HepG2 (cell line): ENCODE results near the gene ZNF644. TPM values are rescaled to one million over a fixed set of nuclear protein-coding genes. Genes with fewer than 3 reads are reported as not detected.

Experiments used
- ATF6 ChIP-seq: sonication (generic); formaldehyde crosslinking; conservative IDR thresholded peaks from 2 replicates; pipeline ENCODE4 v1.4.0; 2020; ENCODE audit warnings: missing genetic modification reagents
- ATM ChIP-seq: fragments of 450-650 bp; IDR thresholded peaks from 2 replicates; pipeline ENCODE4 v1.7.1; 2017; ENCODE audit warnings: mild to moderate bottlenecking, borderline replicate concordance
- BRD4 ChIP-seq: sonication (generic); formaldehyde crosslinking; IDR thresholded peaks from 2 replicates; pipeline ENCODE4 v1.4.0; 2020; ENCODE audit warnings: missing genetic modification reagents
- ELF4 ChIP-seq: sonication (generic); formaldehyde crosslinking; IDR thresholded peaks from 2 replicates; pipeline ENCODE4 v1.5.0; 2020; ENCODE audit warnings: missing genetic modification reagents, mild to moderate bottlenecking, moderate library complexity, borderline replicate concordance
- ESRRA ChIP-seq: sonication (generic); formaldehyde crosslinking; IDR thresholded peaks from 2 replicates; pipeline ENCODE4 v1.5.1; 2020; ENCODE audit warnings: mild to moderate bottlenecking, low read depth, missing genetic modification reagents
- FOXK1 ChIP-seq: sonication (generic); formaldehyde crosslinking; IDR thresholded peaks from 2 replicates; pipeline ENCODE4 v1.4.0; 2020; ENCODE audit warnings: low read depth, missing genetic modification reagents, borderline replicate concordance
- IKZF5 ChIP-seq: IDR thresholded peaks from 2 replicates; pipeline ENCODE4 v1.6.1; 2018; ENCODE audit warnings: missing genetic modification reagents, mild to moderate bottlenecking, missing compliant biosample characterization
- IRX3 ChIP-seq: sonication (generic); formaldehyde crosslinking; IDR thresholded peaks from 2 replicates; pipeline ENCODE4 v1.8.1; 2023; ENCODE audit warnings: mild to moderate bottlenecking, low read depth, missing genetic modification reagents, borderline replicate concordance
- KAT2B ChIP-seq: fragments of 150-350 bp; IDR thresholded peaks from 2 replicates; pipeline ENCODE4 v1.6.1; 2014; ENCODE audit warnings: low read depth, low read length, borderline replicate concordance
- RAD51 ChIP-seq: fragments of 450-650 bp; IDR thresholded peaks from 2 replicates; pipeline ENCODE4 v1.6.1; 2016; ENCODE audit warnings: borderline replicate concordance
- SRSF9 ChIP-seq: fragments of 200-400 bp; formaldehyde crosslinking; IDR thresholded peaks from 2 replicates; pipeline ENCODE4 v1.6.1; 2018; ENCODE audit warnings: borderline replicate concordance, mild to moderate bottlenecking, low read depth, low read length; ENCODE audit not compliant: insufficient read depth, poor library complexity, severe bottlenecking
- THAP8 ChIP-seq: sonication (generic); formaldehyde crosslinking; IDR thresholded peaks from 2 replicates; pipeline ENCODE4 v1.5.1; 2020; ENCODE audit warnings: missing genetic modification reagents, mild to moderate bottlenecking, borderline replicate concordance
- ZNF343 ChIP-seq: sonication (generic); formaldehyde crosslinking; IDR thresholded peaks from 2 replicates; pipeline ENCODE4 v1.4.0; 2020; ENCODE audit warnings: mild to moderate bottlenecking, missing genetic modification reagents
- ZNF350 ChIP-seq: sonication (generic); formaldehyde crosslinking; IDR thresholded peaks from 2 replicates; pipeline ENCODE4 v1.4.0; 2020; ENCODE audit warnings: mild to moderate bottlenecking, low read depth, missing genetic modification reagents, borderline replicate concordance
- ZNF564 ChIP-seq: sonication (generic); formaldehyde crosslinking; IDR thresholded peaks from 2 replicates; pipeline ENCODE4 v1.8.1; 2023; ENCODE audit warnings: mild to moderate bottlenecking, missing genetic modification reagents
- ZNF879 ChIP-seq: sonication (generic); formaldehyde crosslinking; IDR thresholded peaks from 2 replicates; pipeline ENCODE4 v1.8.1; 2023; ENCODE audit warnings: missing genetic modification reagents
- ZSCAN12 ChIP-seq: sonication (generic); formaldehyde crosslinking; IDR thresholded peaks from 2 replicates; pipeline ENCODE4 v1.9.0; 2021; ENCODE audit warnings: mild to moderate bottlenecking, missing genetic modification reagents
- ZSCAN25 ChIP-seq: sonication (generic); formaldehyde crosslinking; IDR thresholded peaks from 2 replicates; pipeline ENCODE4 v1.8.0; 2022; ENCODE audit warnings: mild to moderate bottlenecking, missing genetic modification reagents
- polyA plus RNA-seq, 8 experiments: library from polyadenylated mRNA; depleted of rRNA in 3 of 8; stranded (reverse) in 7 of 8; unstranded in 1 of 8; fragments of >200 nt; fragmentation: Illumina TruSeq in 4 of 8; extraction: Trizol in 4 of 8; gene quantifications; 2 replicates each; pipeline versions ENCODE4 v1.2.1 to v1.2.3, GENCODE V29; 2011 to 2016; ENCODE audit warnings: low read depth in 4 of 8, missing spikeins in 1 of 8, mixed read lengths in 1 of 8; ENCODE audit not compliant: insufficient read depth in 1 of 8
- total RNA-seq, 5 experiments: library from RNA; depleted of rRNA; stranded (reverse); fragments of >200 nt; fragmentation: Illumina TruSeq; extraction: Trizol; gene quantifications; 2 replicates each; pipeline ENCODE4 v1.2.3, GENCODE V29; 2016; ENCODE audit warnings: low read depth in 1 of 5
- TF ChIP-seq, protein P1 (sequence below): sonication (generic); formaldehyde crosslinking; IDR thresholded peaks from 2 replicates; pipeline ENCODE4 v1.4.0; 2020; ENCODE audit warnings: missing genetic modification reagents

The ZNF644 gene
- total and polyA plus RNA-seq, 2 of the 13 experiments (the other 11 are each of a cell fraction or from before 2014, with no cell fraction given): 17.7 to 51.7 TPM

DNA sequence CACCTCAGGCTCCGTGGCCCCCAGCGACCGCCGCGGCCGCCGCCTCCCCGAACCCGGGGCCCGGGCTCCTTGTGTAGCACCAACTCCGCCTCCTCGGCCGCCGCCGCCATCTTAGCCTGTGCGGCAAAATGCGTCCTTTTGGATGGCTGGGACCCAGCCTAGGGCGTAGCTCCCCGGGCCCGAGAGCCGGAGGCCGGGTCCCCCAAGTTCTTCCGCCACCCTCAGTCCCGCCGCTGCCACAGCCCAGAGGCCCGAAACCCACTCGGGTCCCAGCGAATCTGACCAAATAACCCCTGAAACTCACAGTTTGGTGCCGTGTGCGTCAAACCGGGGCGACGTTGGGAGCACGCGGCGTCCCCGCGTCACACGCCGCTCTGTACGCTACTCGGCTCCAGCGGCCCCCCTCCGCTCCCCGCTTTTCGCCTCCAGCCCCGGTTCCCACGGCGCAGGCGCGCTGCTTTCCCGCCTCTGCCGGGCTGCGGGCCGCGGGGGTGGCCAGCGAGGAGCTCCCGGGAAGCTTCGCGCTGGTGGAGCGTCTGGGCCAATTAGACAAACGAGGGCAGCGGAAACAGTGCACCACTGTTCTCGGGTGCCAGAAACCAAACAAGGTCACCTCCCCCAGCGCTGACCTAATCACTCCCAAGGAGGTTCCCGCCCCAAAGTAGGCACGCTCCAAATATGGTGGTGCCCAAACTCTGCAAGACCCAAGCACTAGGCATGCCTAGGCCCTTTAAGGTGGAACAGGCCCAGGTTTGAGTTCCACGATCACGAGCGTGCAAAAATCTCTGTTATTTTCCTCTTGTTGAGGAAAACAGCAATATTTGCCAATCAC lies at the start of gene ZNF644 (continued):
- TF ChIP-seq ATM: no peak
- no peak for TF ChIP-seq RAD51
- TF ChIP-seq THAP8 (CRISPR knock-in tag): peak; percentile 95; the same call in 1 of the 2 replicates
- TF ChIP-seq KAT2B: no peak
- TF ChIP-seq ZNF879: peak; percentile 73
- TF ChIP-seq BRD4 (CRISPR knock-in tag): no peak; the same call in none of the 2 replicates
- TF ChIP-seq ZSCAN25: 0 out of 2 replicates have a peak, but pooled peaks have one; percentile 51
- TF ChIP-seq, protein P1, sequence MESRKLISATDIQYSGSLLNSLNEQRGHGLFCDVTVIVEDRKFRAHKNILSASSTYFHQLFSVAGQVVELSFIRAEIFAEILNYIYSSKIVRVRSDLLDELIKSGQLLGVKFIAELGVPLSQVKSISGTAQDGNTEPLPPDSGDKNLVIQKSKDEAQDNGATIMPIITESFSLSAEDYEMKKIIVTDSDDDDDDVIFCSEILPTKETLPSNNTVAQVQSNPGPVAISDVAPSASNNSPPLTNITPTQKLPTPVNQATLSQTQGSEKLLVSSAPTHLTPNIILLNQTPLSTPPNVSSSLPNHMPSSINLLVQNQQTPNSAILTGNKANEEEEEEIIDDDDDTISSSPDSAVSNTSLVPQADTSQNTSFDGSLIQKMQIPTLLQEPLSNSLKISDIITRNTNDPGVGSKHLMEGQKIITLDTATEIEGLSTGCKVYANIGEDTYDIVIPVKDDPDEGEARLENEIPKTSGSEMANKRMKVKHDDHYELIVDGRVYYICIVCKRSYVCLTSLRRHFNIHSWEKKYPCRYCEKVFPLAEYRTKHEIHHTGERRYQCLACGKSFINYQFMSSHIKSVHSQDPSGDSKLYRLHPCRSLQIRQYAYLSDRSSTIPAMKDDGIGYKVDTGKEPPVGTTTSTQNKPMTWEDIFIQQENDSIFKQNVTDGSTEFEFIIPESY (CRISPR knock-in tag): 0 out of 2 replicates have a peak, but pooled peaks have one; percentile 5
- TF ChIP-seq ATF6: 0 out of 2 replicates have a peak, but pooled peaks have one; percentile 58
- no peak for TF ChIP-seq SRSF9
- TF ChIP-seq ZNF564: peak; percentile 75; the same call in 1 of the 2 replicates
- peak; percentile 85; the same call in 1 of the 2 replicates for TF ChIP-seq IRX3 (CRISPR knock-in tag)
- TF ChIP-seq ESRRA (CRISPR knock-in tag): no peak
- no peak for TF ChIP-seq FOXK1
- TF ChIP-seq ZNF343 (CRISPR knock-in tag): peak; percentile 90
- TF ChIP-seq IKZF5 (CRISPR knock-in tag): peak; percentile 89
- TF ChIP-seq ZNF350 (CRISPR knock-in tag): peak; percentile 85
- no peak; the same call in 1 of the 2 replicates for TF ChIP-seq ZSCAN12 (CRISPR knock-in tag)
- TF ChIP-seq ELF4 (CRISPR knock-in tag): no peak
